GM21515 (cell line): ENCODE data around the gene ACIN1.

Source experiments
- ATAC-seq: cut with Tn5 transposase; IDR thresholded peaks from one replicate; pipeline ENCODE4 v1.9.1; 2021; ENCODE audit not compliant: unreplicated experiment

The ACIN1 gene

GRCh38 chr14:23094666-23095195 is at the start of gene ACIN1:
Gene ACIN1 (minus strand): TSS chr14:23095136. CDS start chr14:23095112, 24 bp downstream.
- ATAC-seq, result peak; percentile 42

GRCh38 chr14:23143911-23144310 is 49.0 kb upstream of the ACIN1 start:
- ATAC-seq, result no peak

GRCh38 chr14:23142826-23143225 is 47.9 kb upstream of the ACIN1 start:
- no peak for ATAC-seq

- no peak for ATAC-seq
These were observed 46.9 kb upstream of the ACIN1 start for GRCh38 chr14:23141706-23142444.

GRCh38 chr14:23140371-23140770 is 45.4 kb upstream of the ACIN1 start:
- ATAC-seq, result no peak

GRCh38 chr14:23139874-23140273 is 44.9 kb upstream of the ACIN1 start:
- no peak for ATAC-seq

GRCh38 chr14:23137813-23138535 is 43.0 kb upstream of the ACIN1 start:
- ATAC-seq, result no peak

- ATAC-seq, result no peak
These were observed 42.4 kb upstream of the ACIN1 start for GRCh38 chr14:23137192-23137812.

GRCh38 chr14:23136566-23137133 is 41.7 kb upstream of the ACIN1 start:
- ATAC-seq, result no peak

GRCh38 chr14:23132970-23133369 is 38.0 kb upstream of the ACIN1 start:
- no peak for ATAC-seq

- no peak for ATAC-seq
These were observed 36.5 kb upstream of the ACIN1 start for GRCh38 chr14:23131482-23131881.

- ATAC-seq, result no peak
These were observed 35.9 kb upstream of the ACIN1 start for GRCh38 chr14:23130871-23131270.

- ATAC-seq, result no peak
These were observed 34.9 kb upstream of the ACIN1 start for GRCh38 chr14:23129759-23130316.

GRCh38 chr14:23128969-23129758 is 34.2 kb upstream of the ACIN1 start:
- no peak for ATAC-seq

GRCh38 chr14:23127861-23128260 is 32.9 kb upstream of the ACIN1 start:
- no peak for ATAC-seq

GRCh38 chr14:23126548-23127278 is 31.8 kb upstream of the ACIN1 start:
- ATAC-seq, result no peak

GRCh38 chr14:23125933-23126524 is 31.1 kb upstream of the ACIN1 start:
- no peak for ATAC-seq

- ATAC-seq, result no peak
These were observed 30.1 kb upstream of the ACIN1 start for GRCh38 chr14:23125011-23125410.

GRCh38 chr14:23124337-23124954 is 29.5 kb upstream of the ACIN1 start:
- no peak for ATAC-seq
